Adrenal gland (tissue), 5 donors: ENCODE measurements around the gene CYP8B1.

ENCODE experiments used
- CTCF ChIP-seq, 6 experiments: fragments of 450-650 bp in 4 of 6; fragments of 200-600 bp in 2 of 6; sonication (generic) in 1 of 6; IDR thresholded peaks; 1 replicate in 5 of 6; 2 replicates in 1 of 6; pipeline versions ENCODE4 v1.5.1 to v1.8.0; 2016 to 2021; ENCODE audit warnings: antibody characterized with exemption in 6 of 6, mild to moderate bottlenecking in 2 of 6, moderate library complexity in 1 of 6
- POLR2A ChIP-seq, 2 donors: fragments of 450-650 bp; IDR thresholded peaks; one replicate each; pipeline ENCODE4 v1.6.1; 2017; ENCODE audit warnings: antibody characterized with exemption in 2 of 2, mild to moderate bottlenecking in 2 of 2, moderate library complexity in 1 of 2
- donor health status: DM: no; HTN: no; CAD: no.

- no peak for TF ChIP-seq CTCF (IDR thresholded peaks at IDR 0.05)
- TF ChIP-seq POLR2A (IDR thresholded peaks at IDR 0.05), result no peak
Observed at GRCh38 chr3:42855547-42856380, 19.9 kb downstream of the CYP8B1 start.
